Adrenal gland (tissue), 5 donors: Measurements from ENCODE around the gene IFIT1B.

ENCODE experiments used
- CTCF ChIP-seq, 6 experiments: fragments of 450-650 bp in 4 of 6; fragments of 200-600 bp in 2 of 6; sonication (generic) in 1 of 6; IDR thresholded peaks; 1 replicate in 5 of 6; 2 replicates in 1 of 6; pipeline versions ENCODE4 v1.5.1 to v1.8.0; 2016 to 2021; ENCODE audit warnings: antibody characterized with exemption in 6 of 6, mild to moderate bottlenecking in 2 of 6, moderate library complexity in 1 of 6
- POLR2A ChIP-seq, 2 donors: fragments of 450-650 bp; IDR thresholded peaks; one replicate each; pipeline ENCODE4 v1.6.1; 2017; ENCODE audit warnings: antibody characterized with exemption in 2 of 2, mild to moderate bottlenecking in 2 of 2, moderate library complexity in 1 of 2
- donor health status: DM: no; HTN: no; CAD: no.

- no peak for TF ChIP-seq CTCF (IDR thresholded peaks at IDR 0.05)
- TF ChIP-seq POLR2A (IDR thresholded peaks at IDR 0.05), result no peak
These were observed 4.9 kb downstream of the IFIT1B start for GRCh38 chr10:89382757-89383156.
